HG02981 (cell line): Measurements from ENCODE around the gene TNS3.

Experiments used
- ATAC-seq: cut with Tn5 transposase; IDR thresholded peaks from one replicate; pipeline ENCODE4 v1.9.1; 2021; ENCODE audit warnings: mild to moderate bottlenecking, moderate library complexity; ENCODE audit not compliant: unreplicated experiment

TNS3 gene

DNA sequence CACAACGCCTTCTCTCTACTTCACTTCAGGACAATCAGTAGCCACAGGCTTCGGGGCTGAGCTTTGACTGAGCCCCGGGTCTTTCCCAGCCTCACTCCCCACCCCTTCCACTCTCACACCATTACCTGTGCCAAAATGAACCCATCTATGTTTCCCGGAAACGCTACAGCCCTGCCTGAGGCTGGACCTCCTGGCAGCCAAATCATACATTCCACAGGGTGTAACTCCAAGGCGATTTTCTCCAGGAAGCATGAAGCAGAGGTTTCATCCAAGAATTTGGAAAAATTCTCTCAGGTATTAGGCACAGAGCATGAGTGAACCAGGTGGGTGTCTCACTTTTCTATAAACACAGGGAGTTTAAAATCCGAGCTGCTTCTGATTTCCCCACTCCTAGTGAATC is 286.3 kb downstream of the TNS3 start:
- ATAC-seq: no peak

GRCh38 chr7:47294556-47295222 is 287.2 kb downstream of the TNS3 start:
- ATAC-seq: no peak

DNA sequence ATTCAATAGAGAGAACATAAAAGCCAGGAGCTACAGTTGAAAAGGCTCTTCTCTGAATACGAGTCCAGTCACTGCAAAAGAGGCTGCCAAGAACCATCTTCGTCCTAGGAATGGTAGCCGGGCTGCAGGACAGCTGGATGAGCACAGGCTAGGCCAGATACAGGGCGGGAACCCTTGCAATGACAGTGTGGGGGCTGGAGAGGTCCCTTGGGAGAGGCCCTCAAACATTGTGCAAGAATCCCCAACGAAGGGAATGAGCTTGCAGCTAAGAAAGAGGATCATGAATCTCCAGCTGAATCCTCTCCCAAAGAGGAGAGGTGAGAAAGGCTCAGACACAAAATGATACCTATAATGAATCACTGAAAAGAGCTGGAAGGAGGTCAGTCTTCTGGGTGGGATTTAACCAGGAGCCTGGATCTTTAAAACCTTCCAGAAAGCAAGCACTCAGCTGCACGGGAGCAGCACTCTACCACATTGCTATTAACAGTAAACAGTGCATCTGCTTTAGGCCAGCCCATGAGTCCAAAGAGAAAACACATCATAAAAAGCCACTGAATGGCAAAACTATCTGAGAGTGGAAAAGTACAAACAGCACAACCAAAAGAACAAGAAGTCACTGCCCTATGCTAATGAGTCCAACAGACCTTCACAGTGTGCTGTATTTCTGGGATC is 287.9 kb downstream of the TNS3 start:
- ATAC-seq: no peak

DNA sequence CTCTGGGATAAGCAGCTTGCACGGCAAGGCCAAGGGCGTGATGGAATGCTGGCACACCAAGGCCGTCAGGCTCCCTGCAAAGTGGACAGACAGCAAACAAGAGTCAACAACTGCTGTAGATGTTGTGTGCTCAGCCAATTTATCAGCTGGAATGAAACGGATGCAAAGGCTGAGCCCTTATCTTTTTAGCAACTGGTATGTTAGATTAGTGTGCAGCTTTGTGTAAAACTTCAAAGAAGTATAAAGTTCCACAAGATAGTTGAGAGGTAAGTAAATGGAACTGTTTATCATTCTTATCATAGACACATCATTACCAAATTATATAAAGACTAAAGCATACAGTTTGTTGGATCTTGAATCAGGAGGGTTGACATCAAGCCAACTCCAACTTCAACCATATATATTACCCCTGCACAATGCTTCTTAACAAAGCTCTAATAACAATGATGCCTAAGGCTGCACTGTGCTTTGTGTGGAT is 289.0 kb downstream of the TNS3 start:
- ATAC-seq: no peak

DNA sequence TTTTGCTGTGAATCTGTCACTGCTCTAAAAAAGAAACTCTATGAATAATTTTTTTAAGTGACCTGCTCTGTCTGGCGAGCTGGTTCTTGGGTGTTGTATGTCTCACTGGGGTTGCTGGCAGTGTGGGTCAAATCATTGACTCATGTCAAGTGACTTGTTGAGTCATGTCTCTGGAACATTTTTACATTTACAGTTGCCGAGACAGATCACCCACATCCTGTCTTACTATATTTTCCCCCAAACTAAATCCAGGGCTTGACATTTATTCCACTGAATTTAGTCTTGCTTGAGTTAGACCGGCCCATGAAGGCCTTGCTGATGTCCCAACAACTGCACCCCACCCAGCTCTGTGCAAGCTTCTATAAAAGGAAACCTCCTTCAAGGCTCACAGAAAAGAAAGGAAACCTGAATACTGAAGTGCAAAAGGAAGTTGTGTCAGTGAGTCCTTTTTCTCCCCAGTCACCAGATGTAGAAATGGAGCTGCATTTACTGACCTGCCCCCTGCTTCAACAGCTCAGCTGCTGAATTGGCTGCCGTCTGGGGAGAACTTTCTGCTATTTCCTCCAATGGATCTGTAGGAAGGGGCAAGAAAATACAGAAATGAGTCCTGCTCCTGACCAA is 290.3 kb downstream of the TNS3 start:
- peak; percentile 95 for ATAC-seq

- no peak for ATAC-seq
Observed at GRCh38 chr7:47290867-47291266, 291.0 kb downstream of the TNS3 start.

DNA sequence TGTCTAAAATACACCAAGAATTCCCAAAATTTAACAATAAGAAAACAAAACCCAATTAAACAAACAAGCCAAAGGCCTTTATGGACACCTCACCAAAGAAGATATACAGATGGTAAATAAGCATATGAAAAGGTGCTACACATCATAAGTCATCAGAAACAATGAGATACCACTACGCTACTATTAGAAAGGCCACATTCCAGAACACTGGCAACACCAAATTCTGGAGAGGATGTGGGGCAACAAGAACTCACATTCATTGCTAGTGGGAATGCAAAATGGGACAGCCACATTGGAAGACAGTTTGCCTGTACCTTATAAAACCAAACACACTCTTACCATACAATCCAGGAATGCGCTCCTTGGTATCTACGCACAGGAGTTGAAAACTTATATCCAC is 291.4 kb downstream of the TNS3 start:
- no peak for ATAC-seq

GRCh38 chr7:47288060-47288459 is 293.9 kb downstream of the TNS3 start:
- no peak for ATAC-seq

- ATAC-seq: no peak
Observed at GRCh38 chr7:47285860-47286491, 295.9 kb downstream of the TNS3 start.

- no peak for ATAC-seq
Observed at GRCh38 chr7:47284691-47285635, 296.9 kb downstream of the TNS3 start.

DNA sequence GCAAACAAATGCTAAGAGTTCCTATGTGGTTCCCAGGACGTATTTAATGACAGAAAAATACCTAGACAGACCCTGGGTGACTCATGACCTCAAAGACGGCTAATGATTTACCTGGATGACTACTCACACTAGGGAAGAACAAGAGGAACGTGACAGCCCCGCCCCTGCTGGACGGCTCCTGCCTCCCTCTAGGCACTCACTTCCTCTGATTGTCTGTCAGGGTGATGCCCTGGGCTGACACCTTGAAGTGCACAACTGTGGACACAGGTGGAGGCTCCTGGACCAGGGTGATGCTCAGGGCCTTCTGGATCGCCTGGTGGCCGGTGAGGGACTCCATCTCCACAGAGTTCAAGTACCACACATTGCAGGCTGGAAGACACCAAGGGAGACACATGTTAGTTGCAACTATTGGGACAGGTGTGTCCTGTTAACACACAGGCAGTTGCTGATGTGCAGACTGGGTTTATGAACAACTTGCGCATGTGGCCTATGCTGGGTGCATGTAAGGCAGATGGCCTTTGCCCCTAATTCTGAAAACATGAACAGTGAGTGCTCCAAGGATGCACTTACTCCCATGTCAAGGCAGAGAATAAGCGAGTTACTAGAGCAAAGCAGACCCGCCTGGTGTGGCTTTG is 298.3 kb downstream of the TNS3 start:
- ATAC-seq: no peak

- ATAC-seq: no peak
Observed at GRCh38 chr7:47282790-47283496, 299.0 kb downstream of the TNS3 start.

DNA sequence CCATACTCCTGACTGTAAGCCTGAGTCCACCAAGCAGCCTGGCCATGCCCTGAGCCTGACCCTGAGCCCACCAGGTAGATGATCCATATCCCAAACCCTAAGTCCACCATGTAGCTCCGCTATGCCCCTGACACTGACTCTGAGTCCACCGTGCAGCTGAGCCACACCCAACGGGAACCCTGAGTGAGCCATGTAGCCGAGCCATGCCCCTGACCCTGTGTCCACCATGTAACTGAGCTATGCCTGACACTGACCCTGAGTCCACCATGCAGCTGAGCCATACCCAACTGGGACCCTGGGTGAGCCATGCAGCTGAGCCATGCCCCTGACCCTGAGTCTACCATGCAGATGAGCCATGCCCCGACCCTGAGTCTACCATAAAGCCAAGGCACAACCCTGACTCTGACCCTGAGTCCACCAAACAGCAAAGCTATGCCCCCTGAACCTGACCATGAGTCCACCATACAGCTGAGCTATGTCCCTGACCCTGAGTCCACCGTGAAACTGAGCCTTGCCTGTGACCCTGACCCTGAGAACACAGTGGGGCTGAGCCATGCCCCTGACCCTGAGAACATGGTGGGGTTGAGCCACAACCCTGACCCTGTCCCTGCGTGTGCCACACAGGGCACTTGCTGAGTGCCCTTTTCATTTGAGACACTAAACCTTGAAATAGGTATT is 299.8 kb downstream of the TNS3 start:
- ATAC-seq: no peak

DNA sequence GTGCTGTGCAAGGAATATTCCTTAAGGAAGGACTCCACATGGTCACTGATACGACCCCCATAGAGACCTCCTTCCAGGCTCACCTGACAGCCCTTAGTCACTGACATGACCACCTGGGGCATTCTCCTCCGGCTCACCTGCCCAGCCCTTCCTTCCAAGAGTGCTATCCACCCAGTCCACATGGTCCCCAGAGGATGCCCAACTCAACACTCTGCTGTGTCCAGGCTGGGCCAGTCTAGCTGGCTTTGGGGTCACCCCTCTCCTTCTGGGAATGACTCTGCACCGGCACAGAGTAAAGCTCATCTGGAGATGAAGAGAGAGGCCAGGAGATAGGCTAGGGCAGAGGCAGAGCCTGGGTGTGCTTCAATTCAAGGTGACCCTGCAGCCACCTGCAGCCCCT is 300.8 kb downstream of the TNS3 start:
- ATAC-seq: no peak

DNA sequence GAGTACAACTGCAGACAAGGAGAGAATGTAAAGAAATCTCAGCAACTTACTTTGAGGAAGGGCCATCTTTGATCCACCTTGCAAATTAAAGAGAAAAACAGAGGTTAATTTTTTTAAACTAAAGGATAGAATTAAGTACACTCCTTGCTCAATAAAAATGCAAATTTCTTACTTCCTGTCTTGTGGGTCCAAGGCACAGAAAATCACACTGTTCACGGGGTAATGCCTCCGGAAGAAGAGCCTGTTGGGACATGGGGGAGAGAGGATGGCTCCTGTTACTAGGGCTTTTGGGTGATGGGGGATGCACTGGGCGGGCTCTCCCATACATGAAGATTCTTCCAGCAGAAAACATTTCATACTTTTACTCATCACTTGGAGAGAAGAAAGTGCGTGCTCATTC is 301.8 kb downstream of the TNS3 start:
- no peak for ATAC-seq

- no peak for ATAC-seq
Observed at GRCh38 chr7:47278043-47278442, 303.9 kb downstream of the TNS3 start.

- no peak for ATAC-seq
Observed at GRCh38 chr7:47277321-47277781, 304.6 kb downstream of the TNS3 start.

DNA sequence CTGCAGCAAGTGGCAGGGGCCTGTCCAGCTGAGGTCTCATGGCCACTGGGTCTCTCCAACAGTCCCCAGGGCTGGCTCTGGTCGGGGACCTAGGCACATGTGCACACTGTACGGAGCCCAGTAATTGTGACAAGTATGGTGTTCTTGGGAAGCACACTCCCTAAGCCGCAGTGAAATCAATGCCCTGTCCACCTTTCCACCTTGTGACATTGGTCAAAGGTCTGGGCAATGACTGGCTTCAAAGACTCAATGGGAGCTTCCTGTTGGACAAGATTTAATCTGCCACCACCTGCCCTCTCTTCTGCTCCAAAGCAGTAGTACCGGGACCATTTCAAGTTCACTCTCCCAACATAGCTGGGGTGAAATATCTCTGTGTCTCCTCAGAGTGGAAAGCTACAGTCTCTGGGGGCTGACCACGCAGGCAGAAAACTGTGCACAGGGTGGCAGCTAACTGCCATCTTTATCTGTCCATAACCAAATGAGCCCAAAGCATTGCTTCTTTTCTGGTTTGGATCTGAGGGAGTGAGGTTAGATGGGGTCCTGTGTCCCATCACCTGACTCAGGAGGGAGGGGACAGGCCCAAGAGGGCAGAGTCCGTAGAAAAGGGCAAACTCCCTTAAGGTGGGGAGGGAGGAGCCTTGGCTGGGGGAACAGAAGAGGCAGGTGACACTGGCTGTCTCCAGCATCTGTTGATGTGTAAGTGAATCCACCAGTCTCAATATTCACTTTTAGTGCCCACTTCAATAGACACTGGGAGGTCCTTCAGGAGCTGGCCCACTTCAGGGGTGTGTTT is 307.7 kb downstream of the TNS3 start:
- no peak for ATAC-seq
